HepG2 (cell line): ENCODE results near the gene PSMB8. TPM values are rescaled to one million over a fixed set of nuclear protein-coding genes. Genes with fewer than 3 reads are reported as not detected.
A peak's percentile ranks its signal among the peaks of the same experiment; 100 is the strongest.

Experiments used
- CBFB ChIP-seq: sonication (generic); formaldehyde crosslinking; IDR thresholded peaks from 2 replicates; pipeline ENCODE4 v1.4.0; 2020; ENCODE audit warnings: missing genetic modification reagents
- FOXJ3 ChIP-seq: sonication (generic); formaldehyde crosslinking; IDR thresholded peaks from 2 replicates; pipeline ENCODE4 v1.4.0; 2020; ENCODE audit warnings: missing genetic modification reagents, mild to moderate bottlenecking, borderline replicate concordance
- FOXO1 ChIP-seq: sonication (generic); formaldehyde crosslinking; IDR thresholded peaks from 2 replicates; pipeline ENCODE4 v1.4.0; 2020; ENCODE audit warnings: missing genetic modification reagents
- HCFC1 ChIP-seq: fragments of 150-350 bp; IDR thresholded peaks from 2 replicates; pipeline ENCODE4 v1.6.1; 2014; ENCODE audit warnings: low read depth, low read length
- HHEX ChIP-seq: IDR thresholded peaks from 2 replicates; pipeline ENCODE4 v1.6.1; 2016; ENCODE audit warnings: control low read depth
- HOMEZ ChIP-seq: IDR thresholded peaks from 2 replicates; pipeline ENCODE4 v1.6.1; 2016; ENCODE audit warnings: low read depth
- KAT2B ChIP-seq: fragments of 150-350 bp; IDR thresholded peaks from 2 replicates; pipeline ENCODE4 v1.6.1; 2014; ENCODE audit warnings: low read depth, low read length, borderline replicate concordance
- KMT2B ChIP-seq: IDR thresholded peaks from 2 replicates; pipeline ENCODE4 v1.6.1; 2016; ENCODE audit warnings: missing genetic modification reagents, missing compliant biosample characterization
- PITX1 ChIP-seq: sonication (generic); formaldehyde crosslinking; IDR thresholded peaks from 2 replicates; pipeline ENCODE4 v1.5.1; 2020; ENCODE audit warnings: mild to moderate bottlenecking, missing genetic modification reagents
- PRDM10 ChIP-seq: sonication (generic); formaldehyde crosslinking; IDR thresholded peaks from 2 replicates; pipeline ENCODE4 v1.4.0; 2020; ENCODE audit warnings: low read depth, missing genetic modification reagents
- SOX5 ChIP-seq: IDR thresholded peaks from 2 replicates; pipeline ENCODE4 v1.6.1; 2016; ENCODE audit warnings: borderline replicate concordance
- SRF ChIP-seq: IDR thresholded peaks from 2 replicates; pipeline ENCODE4 v1.6.1; 2011; ENCODE audit warnings: mild to moderate bottlenecking, low read depth, low read length, moderate library complexity
- TAF15 ChIP-seq: fragments of 200-400 bp; formaldehyde crosslinking; IDR thresholded peaks from one replicate; pipeline ENCODE4 v1.6.1; 2018; ENCODE audit warnings: mild to moderate bottlenecking, low read depth, low read length; ENCODE audit not compliant: poor library complexity, severe bottlenecking
- TEAD2 ChIP-seq: sonication (generic); formaldehyde crosslinking; IDR thresholded peaks from 2 replicates; pipeline ENCODE4 v1.9.0; 2021; ENCODE audit warnings: missing genetic modification reagents
- YEATS4 ChIP-seq: sonication (generic); formaldehyde crosslinking; IDR thresholded peaks from 2 replicates; pipeline ENCODE4 v1.4.0; 2020; ENCODE audit warnings: missing genetic modification reagents, borderline replicate concordance
- ZNF224 ChIP-seq: sonication (generic); formaldehyde crosslinking; IDR thresholded peaks from 2 replicates; pipeline ENCODE4 v1.5.0; 2020; ENCODE audit warnings: mild to moderate bottlenecking, missing genetic modification reagents
- ZNF253 ChIP-seq: sonication (generic); formaldehyde crosslinking; IDR thresholded peaks from 2 replicates; pipeline ENCODE4 v1.8.0; 2022; ENCODE audit warnings: mild to moderate bottlenecking, missing genetic modification reagents, borderline replicate concordance
- ZNF382 ChIP-seq: sonication (generic); formaldehyde crosslinking; IDR thresholded peaks from 2 replicates; pipeline ENCODE4 v1.5.0; 2020; ENCODE audit warnings: missing genetic modification reagents, mild to moderate bottlenecking, borderline replicate concordance
- ZNF383 ChIP-seq: sonication (generic); formaldehyde crosslinking; IDR thresholded peaks from 2 replicates; pipeline ENCODE4 v1.4.0; 2020; ENCODE audit warnings: missing genetic modification reagents, mild to moderate bottlenecking, borderline replicate concordance
- ZNF562 ChIP-seq: sonication (generic); formaldehyde crosslinking; IDR thresholded peaks from 2 replicates; pipeline ENCODE4 v1.8.0; 2022; ENCODE audit warnings: missing genetic modification reagents, borderline replicate concordance
- ZNF567 ChIP-seq: sonication (generic); formaldehyde crosslinking; IDR thresholded peaks from 2 replicates; pipeline ENCODE4 v1.8.1; 2023; ENCODE audit warnings: mild to moderate bottlenecking, missing genetic modification reagents, borderline replicate concordance
- ZNF572 ChIP-seq: sonication (generic); formaldehyde crosslinking; IDR thresholded peaks from 2 replicates; pipeline ENCODE4 v1.5.1; 2020; ENCODE audit warnings: mild to moderate bottlenecking, missing genetic modification reagents
- ZNF614 ChIP-seq: IDR thresholded peaks from 2 replicates; pipeline ENCODE4 v1.6.1; 2018; ENCODE audit warnings: missing biosample characterization, missing genetic modification reagents, inconsistent platforms, borderline replicate concordance
- ZNF616 ChIP-seq: sonication (generic); formaldehyde crosslinking; IDR thresholded peaks from 2 replicates; pipeline ENCODE4 v1.5.0; 2020; ENCODE audit warnings: low read depth, mild to moderate bottlenecking, missing genetic modification reagents
- polyA plus RNA-seq, 8 experiments: library from polyadenylated mRNA; depleted of rRNA in 3 of 8; stranded (reverse) in 7 of 8; unstranded in 1 of 8; fragments of >200 nt; fragmentation: Illumina TruSeq in 4 of 8; extraction: Trizol in 4 of 8; gene quantifications; 2 replicates each; pipeline versions ENCODE4 v1.2.1 to v1.2.3, GENCODE V29; 2011 to 2016; ENCODE audit warnings: low read depth in 4 of 8, missing spikeins in 1 of 8, mixed read lengths in 1 of 8; ENCODE audit not compliant: insufficient read depth in 1 of 8
- total RNA-seq, 5 experiments: library from RNA; depleted of rRNA; stranded (reverse); fragments of >200 nt; fragmentation: Illumina TruSeq; extraction: Trizol; gene quantifications; 2 replicates each; pipeline ENCODE4 v1.2.3, GENCODE V29; 2016; ENCODE audit warnings: low read depth in 1 of 5

Gene PSMB8
- total and polyA plus RNA-seq, 2 of the 13 experiments (the other 11 are each of a cell fraction or from before 2014, with no cell fraction given), result 30.7 to 64.7 TPM

GRCh38 chr6:32853541-32854375 lies 9.9 kb upstream of the PSMB8 start, which contains the start of the genes PSMB9 and TAP1 (continued):
- no peak for TF ChIP-seq PRDM10 (CRISPR knock-in tag)
- TF ChIP-seq ZNF382 (CRISPR knock-in tag), result no peak
- peak; percentile 17; the same call in 1 of the 2 replicates for TF ChIP-seq HOMEZ (CRISPR knock-in tag)
- peak; percentile 68; the same call in 1 of the 2 replicates for TF ChIP-seq CBFB
- TF ChIP-seq TAF15, result peak; percentile 83
- peak; percentile 95 for TF ChIP-seq ZNF614
- TF ChIP-seq HHEX, result no peak
- no peak for TF ChIP-seq ZNF567 (CRISPR knock-in tag)
- peak; percentile 88 for TF ChIP-seq KMT2B (CRISPR knock-in tag)
- TF ChIP-seq PITX1, result peak; percentile 45; the same call in 1 of the 2 replicates
- TF ChIP-seq ZNF224 (CRISPR knock-in tag), result peak; percentile 74; the same call in 1 of the 2 replicates
- peak; percentile 70 for TF ChIP-seq YEATS4 (CRISPR knock-in tag)
- peak; percentile 69; the same call in 1 of the 2 replicates for TF ChIP-seq FOXJ3 (CRISPR knock-in tag)
- TF ChIP-seq KAT2B, result no peak
- no peak for TF ChIP-seq ZNF616 (CRISPR knock-in tag)
- TF ChIP-seq ZNF562 (CRISPR knock-in tag), result no peak
- no peak for TF ChIP-seq ZNF253
- no peak for TF ChIP-seq SOX5 (CRISPR knock-in tag)
- TF ChIP-seq FOXO1 (CRISPR knock-in tag), result peak; percentile 47; the same call in 1 of the 2 replicates
- TF ChIP-seq SRF, result no peak; the same call in 1 of the 2 replicates
- 0 out of 2 replicates have a peak, but pooled peaks have one; percentile 18 for TF ChIP-seq HCFC1
- TF ChIP-seq TEAD2 (CRISPR knock-in tag), result no peak
- no peak; the same call in 1 of the 2 replicates for TF ChIP-seq ZNF383 (CRISPR knock-in tag)
- TF ChIP-seq ZNF572 (CRISPR knock-in tag), result no peak
